Measurements from ENCODE around the gene RNF181.
"Not testable (repeated sequence)": the region's sequence is repeated elsewhere in the genome, so short reads cannot be mapped to it uniquely, and the experiment has no call there.

RNF181 gene

GRCh38 chr2:85595301-85596025, at the start of gene RNF181:
RNF181 (plus strand) TSS chr2:85595745; CDS start chr2:85595764, 19 bp downstream.
- peak; percentile 90 for DNase-seq

- no peak for DNase-seq
Measured at GRCh38 chr2:85545780-85546240, 49.7 kb upstream of the RNF181 start.

- no peak for DNase-seq
Measured at GRCh38 chr2:85547089-85547858, 48.3 kb upstream of the RNF181 start.

- no peak for DNase-seq
Measured at GRCh38 chr2:85547859-85548607, 47.5 kb upstream of the RNF181 start.

- DNase-seq = no peak
Measured at GRCh38 chr2:85548608-85548900, 47.0 kb upstream of the RNF181 start.

- DNase-seq = no peak
Measured at GRCh38 chr2:85549095-85549494, 46.5 kb upstream of the RNF181 start.

GRCh38 chr2:85549826-85550225, 45.7 kb upstream of the RNF181 start:
- no peak for DNase-seq

- no peak for DNase-seq
Measured at GRCh38 chr2:85550486-85550885, 45.1 kb upstream of the RNF181 start.

GRCh38 chr2:85551698-85552678, 43.6 kb upstream of the RNF181 start:
- peak; percentile 91 for DNase-seq

- DNase-seq = no peak
Measured at GRCh38 chr2:85553184-85553583, 42.4 kb upstream of the RNF181 start.

- DNase-seq = no peak
Measured at GRCh38 chr2:85554980-85555612, 40.4 kb upstream of the RNF181 start.

- no peak for DNase-seq
Measured at GRCh38 chr2:85557130-85557529, 38.4 kb upstream of the RNF181 start.

- no peak for DNase-seq
Measured at GRCh38 chr2:85558160-85558559, 37.4 kb upstream of the RNF181 start.

- DNase-seq = not testable (repeated sequence)
Measured at GRCh38 chr2:85560403-85560726, 35.2 kb upstream of the RNF181 start.

- no peak for DNase-seq
Measured at GRCh38 chr2:85560812-85561279, 34.7 kb upstream of the RNF181 start.

GRCh38 chr2:85561280-85562212, 34.0 kb upstream of the RNF181 start, which contains the start of gene GGCX:
GGCX (minus strand) TSS chr2:85561493; CDS start chr2:85561428, 65 bp downstream.
- DNase-seq = peak; percentile 96

GRCh38 chr2:85564144-85564563, 31.4 kb upstream of the RNF181 start:
- DNase-seq = no peak

GRCh38 chr2:85566265-85566664, 29.3 kb upstream of the RNF181 start:
- DNase-seq = no peak

GRCh38 chr2:85575739-85576138, 19.8 kb upstream of the RNF181 start:
- DNase-seq = no peak

GRCh38 chr2:85577063-85577385, 18.5 kb upstream of the RNF181 start:
- no peak for DNase-seq
